OCI-LY1 (cell line): ENCODE data around the gene NLRP4.

Source experiments
- H2AFZ ChIP-seq: fragments of 200-600 bp; sonication (generic), shearing (Covaris generic); 2 replicates; pipeline ENCODE4 v1.6.0; 2014; ENCODE audit warnings: antibody characterized with exemption, mild to moderate bottlenecking, low read length
- H3F3A ChIP-seq: fragments of 200-600 bp; sonication (generic), shearing (Covaris generic); 2 replicates; pipeline ENCODE4 v1.6.0; 2014; ENCODE audit warnings: mild to moderate bottlenecking, antibody characterized with exemption, low read length, moderate library complexity; ENCODE audit not compliant: insufficient read depth
- H3K27ac ChIP-seq: fragments of 200-600 bp; sonication (generic); 2 replicates; pipeline ENCODE4 v1.5.1; 2014; ENCODE audit warnings: low read length, mixed run types, mild to moderate bottlenecking, low read depth; ENCODE audit not compliant: poor library complexity, severe bottlenecking
- H3K27me3 ChIP-seq: fragments of 200-600 bp; sonication (generic); 2 replicates; pipeline ENCODE4 v1.6.0; 2014; ENCODE audit warnings: antibody characterized with exemption, mild to moderate bottlenecking, low read length, moderate library complexity; ENCODE audit not compliant: insufficient read depth
- H3K36me3 ChIP-seq: fragments of 200-600 bp; sonication (generic); 2 replicates; pipeline ENCODE4 v1.6.1; 2014; ENCODE audit warnings: mild to moderate bottlenecking, antibody characterized with exemption, low read length, moderate library complexity, mixed read lengths; ENCODE audit not compliant: insufficient read depth
- H3K4me1 ChIP-seq: fragments of 200-600 bp; sonication (generic); 2 replicates; pipeline ENCODE4 v1.5.1; 2014; ENCODE audit warnings: mild to moderate bottlenecking, low read length, moderate library complexity; ENCODE audit not compliant: insufficient read depth, severe bottlenecking
- H3K4me2 ChIP-seq: fragments of 200-600 bp; sonication (generic), shearing (Covaris generic); 2 replicates; pipeline ENCODE4 v1.6.1; 2014; ENCODE audit warnings: low read length
- H3K4me3 ChIP-seq: fragments of 200-600 bp; sonication (generic); 2 replicates; pipeline ENCODE4 v1.5.1; 2014; ENCODE audit warnings: low read length, low read depth, mild to moderate bottlenecking, mixed read lengths; ENCODE audit not compliant: poor library complexity, severe bottlenecking
- H3K79me2 ChIP-seq: fragments of 200-600 bp; shearing (Covaris generic); 2 replicates; pipeline ENCODE4 v1.6.1; 2016; ENCODE audit warnings: mixed run types, low read length, mixed read lengths; ENCODE audit not compliant: insufficient read depth
- H3K9ac ChIP-seq: fragments of 200-600 bp; sonication (generic), shearing (Covaris generic); 2 replicates; pipeline ENCODE4 v1.6.1; 2014; ENCODE audit warnings: mild to moderate bottlenecking, low read length, mixed read lengths
- H3K9me2 ChIP-seq: fragments of 200-600 bp; sonication (generic), shearing (Covaris generic); 2 replicates; pipeline ENCODE4 v1.6.1; 2014; ENCODE audit warnings: low read depth, mild to moderate bottlenecking, low read length, mixed read lengths
- H3K9me3 ChIP-seq: fragments of 200-600 bp; shearing (Covaris generic); 2 replicates; pipeline ENCODE4 v1.6.1; 2014; ENCODE audit warnings: low read length, mixed read lengths
- H4K20me1 ChIP-seq: fragments of 200-600 bp; sonication (generic), shearing (Covaris generic); 2 replicates; pipeline ENCODE4 v1.6.0; 2016; ENCODE audit warnings: mild to moderate bottlenecking, low read length; ENCODE audit not compliant: insufficient read depth
- EZH2 ChIP-seq: fragments of 200-600 bp; sonication (generic), shearing (Covaris generic); IDR thresholded peaks from 2 replicates; pipeline ENCODE4 v1.8.0; 2017; ENCODE audit warnings: borderline replicate concordance, mixed run types, mild to moderate bottlenecking, antibody characterized with exemption, low read length, moderate library complexity, mixed read lengths
- TF ChIP-seq, protein P1 (sequence below): fragments of 200-600 bp; sonication (generic), shearing (Covaris generic); IDR thresholded peaks from 2 replicates; pipeline ENCODE4 v1.5.1; 2017; ENCODE audit warnings: mild to moderate bottlenecking, antibody characterized with exemption, low read length, moderate library complexity, mixed read lengths

Gene NLRP4

DNA sequence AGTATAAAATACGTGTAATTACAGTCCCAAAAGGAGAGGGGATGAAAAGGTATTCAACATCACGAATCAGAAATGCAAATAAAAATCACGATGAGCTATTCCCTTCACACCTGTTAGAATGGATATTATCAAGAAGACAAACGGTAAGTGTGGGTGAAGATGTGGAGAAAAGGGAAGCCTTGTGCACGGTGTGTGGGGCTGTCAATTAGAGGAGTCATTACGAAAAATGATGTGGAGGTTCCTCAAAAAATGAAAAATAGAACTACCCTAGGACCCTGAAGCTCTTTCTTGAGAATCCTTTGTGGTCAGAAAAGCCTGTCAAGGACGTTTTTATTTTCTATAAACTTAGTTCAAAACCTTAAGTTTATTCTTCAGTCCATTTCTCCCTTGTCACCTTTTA is 23.9 kb upstream of the NLRP4 start:
- H2AFZ ChIP-seq: no peak overlapping the region
- no peaks in the 10 kb centered on the region for H3K79me2 ChIP-seq
- H3K27me3 ChIP-seq: no peaks in the 10 kb centered on the region
- H3K27ac ChIP-seq: no peak overlapping the region
- no peak overlapping the region for H3K4me2 ChIP-seq
- no peak overlapping the region for H3K9ac ChIP-seq
- H3K4me3 ChIP-seq: no peak overlapping the region
- no peaks in the 10 kb centered on the region for H3K9me3 ChIP-seq
- H3F3A ChIP-seq: no peaks in the 10 kb centered on the region
- TF ChIP-seq, protein P1, sequence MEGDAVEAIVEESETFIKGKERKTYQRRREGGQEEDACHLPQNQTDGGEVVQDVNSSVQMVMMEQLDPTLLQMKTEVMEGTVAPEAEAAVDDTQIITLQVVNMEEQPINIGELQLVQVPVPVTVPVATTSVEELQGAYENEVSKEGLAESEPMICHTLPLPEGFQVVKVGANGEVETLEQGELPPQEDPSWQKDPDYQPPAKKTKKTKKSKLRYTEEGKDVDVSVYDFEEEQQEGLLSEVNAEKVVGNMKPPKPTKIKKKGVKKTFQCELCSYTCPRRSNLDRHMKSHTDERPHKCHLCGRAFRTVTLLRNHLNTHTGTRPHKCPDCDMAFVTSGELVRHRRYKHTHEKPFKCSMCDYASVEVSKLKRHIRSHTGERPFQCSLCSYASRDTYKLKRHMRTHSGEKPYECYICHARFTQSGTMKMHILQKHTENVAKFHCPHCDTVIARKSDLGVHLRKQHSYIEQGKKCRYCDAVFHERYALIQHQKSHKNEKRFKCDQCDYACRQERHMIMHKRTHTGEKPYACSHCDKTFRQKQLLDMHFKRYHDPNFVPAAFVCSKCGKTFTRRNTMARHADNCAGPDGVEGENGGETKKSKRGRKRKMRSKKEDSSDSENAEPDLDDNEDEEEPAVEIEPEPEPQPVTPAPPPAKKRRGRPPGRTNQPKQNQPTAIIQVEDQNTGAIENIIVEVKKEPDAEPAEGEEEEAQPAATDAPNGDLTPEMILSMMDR: no peak
- TF ChIP-seq EZH2: no peak
- no peaks in the 10 kb centered on the region for H3K9me2 ChIP-seq
- H4K20me1 ChIP-seq: no peaks in the 10 kb centered on the region
- no peaks in the 10 kb centered on the region for H3K36me3 ChIP-seq
- peaks cover 2% of the 10 kb centered on the region for H3K4me1 ChIP-seq

DNA sequence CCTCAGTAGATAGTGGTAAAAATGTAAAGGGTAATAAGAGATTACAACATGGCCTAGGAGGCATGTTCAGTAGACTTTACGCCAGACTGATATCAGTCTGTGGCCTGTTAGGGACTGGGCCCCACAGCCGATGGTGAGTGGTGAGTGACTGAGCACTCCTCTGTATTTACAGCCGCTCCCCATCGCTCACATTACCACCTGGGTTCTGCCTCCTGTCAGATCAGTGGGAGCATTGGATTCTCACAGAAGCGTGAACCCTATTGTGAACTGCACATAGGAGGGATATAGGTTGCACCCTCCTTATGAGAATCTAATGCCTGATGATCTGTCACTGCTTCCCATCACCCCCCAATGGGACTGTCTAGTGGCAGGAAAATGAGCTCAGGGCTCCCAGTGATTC is 22.4 kb upstream of the NLRP4 start:
- Histone ChIP-seq H3K4me2 (no peak overlapping the region), H3K4me1 (no peaks in the 10 kb centered on the region), H4K20me1 (no peaks in the 10 kb centered on the region), H3K9ac (no peak overlapping the region), H2AFZ (no peak overlapping the region), H3F3A (no peaks in the 10 kb centered on the region), H3K36me3 (no peaks in the 10 kb centered on the region), H3K27me3 (no peaks in the 10 kb centered on the region; the same call in 1 of the 2 replicates), H3K79me2 (no peaks in the 10 kb centered on the region), H3K9me3 (no peaks in the 10 kb centered on the region), H3K9me2 (no peaks in the 10 kb centered on the region), H3K4me3 (no peak overlapping the region), H3K27ac (no peak overlapping the region)
- TF ChIP-seq, protein P1: no peak
- TF ChIP-seq EZH2: no peak

DNA sequence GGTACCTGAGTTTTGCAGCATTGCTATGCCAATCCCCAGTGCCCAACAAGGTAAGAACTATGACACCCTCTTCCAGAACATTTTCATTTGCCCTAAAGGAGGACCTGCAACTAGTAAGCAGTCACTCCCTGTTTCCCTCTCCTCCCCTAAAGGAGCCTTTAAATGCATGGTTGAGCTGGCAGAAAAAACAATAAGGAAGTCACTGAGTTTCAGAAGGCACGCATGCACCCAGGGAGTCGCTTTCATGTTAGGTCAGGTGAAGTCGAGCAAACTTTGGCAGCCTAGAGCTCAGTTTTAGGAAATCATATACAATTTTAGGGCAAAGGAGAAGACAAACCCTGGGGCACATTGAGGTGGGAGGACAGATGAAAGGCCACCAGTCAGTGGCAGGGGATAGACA is 16.3 kb upstream of the NLRP4 start:
- Histone ChIP-seq H3K9me2 (no peaks in the 10 kb centered on the region), H3K27me3 (no peaks in the 10 kb centered on the region; the same call in 1 of the 2 replicates), H4K20me1 (no peaks in the 10 kb centered on the region), H3F3A (no peaks in the 10 kb centered on the region), H2AFZ (no peak overlapping the region), H3K4me3 (no peak overlapping the region), H3K36me3 (no peaks in the 10 kb centered on the region), H3K27ac (no peak overlapping the region), H3K9ac (no peak overlapping the region), H3K79me2 (no peaks in the 10 kb centered on the region), H3K4me2 (no peak overlapping the region), H3K9me3 (no peaks in the 10 kb centered on the region), H3K4me1 (no peaks in the 10 kb centered on the region)
- no peak for TF ChIP-seq EZH2
- TF ChIP-seq, protein P1: no peak
